Stomach (tissue), 4 donors: Measurements from ENCODE around the gene EBF3.

Source experiments
- POLR2AphosphoS5 ChIP-seq, 3 donors: sonication (generic); formaldehyde crosslinking; IDR thresholded peaks; one replicate each; pipeline ENCODE4 v1.6.1; 2016; ENCODE audit warnings: antibody characterized with exemption in 3 of 3
- TF ChIP-seq, protein P1 (sequence below), 7 experiments: fragments of 450-650 bp in 4 of 7; fragments of 200-600 bp in 3 of 7; sonication (generic) in 3 of 7; IDR thresholded peaks; one replicate each; pipeline ENCODE4 v1.5.1; 2016 to 2019; ENCODE audit warnings: antibody characterized with exemption in 7 of 7, control low read depth in 2 of 7, mild to moderate bottlenecking in 1 of 7

DNA sequence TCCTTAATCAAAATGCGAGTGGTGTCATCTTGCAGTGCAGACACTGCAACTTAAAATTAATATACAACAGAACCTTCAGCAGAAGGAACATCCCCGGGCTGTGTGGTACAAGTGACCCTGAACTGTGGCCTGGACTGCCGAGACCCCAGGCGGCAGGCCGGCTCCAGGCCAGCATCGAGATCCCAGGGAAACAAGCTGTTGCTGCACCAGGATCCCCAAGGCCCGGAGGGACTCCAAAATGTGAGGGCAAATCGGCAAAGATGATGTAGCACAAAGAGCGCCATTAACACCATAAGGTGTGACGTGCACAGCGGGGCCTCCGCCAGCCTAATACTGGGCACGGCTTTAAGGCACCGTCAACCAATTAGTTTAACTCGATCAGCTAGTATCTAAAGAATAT is 73.9 kb downstream of the EBF3 start:
- TF ChIP-seq, protein P1, sequence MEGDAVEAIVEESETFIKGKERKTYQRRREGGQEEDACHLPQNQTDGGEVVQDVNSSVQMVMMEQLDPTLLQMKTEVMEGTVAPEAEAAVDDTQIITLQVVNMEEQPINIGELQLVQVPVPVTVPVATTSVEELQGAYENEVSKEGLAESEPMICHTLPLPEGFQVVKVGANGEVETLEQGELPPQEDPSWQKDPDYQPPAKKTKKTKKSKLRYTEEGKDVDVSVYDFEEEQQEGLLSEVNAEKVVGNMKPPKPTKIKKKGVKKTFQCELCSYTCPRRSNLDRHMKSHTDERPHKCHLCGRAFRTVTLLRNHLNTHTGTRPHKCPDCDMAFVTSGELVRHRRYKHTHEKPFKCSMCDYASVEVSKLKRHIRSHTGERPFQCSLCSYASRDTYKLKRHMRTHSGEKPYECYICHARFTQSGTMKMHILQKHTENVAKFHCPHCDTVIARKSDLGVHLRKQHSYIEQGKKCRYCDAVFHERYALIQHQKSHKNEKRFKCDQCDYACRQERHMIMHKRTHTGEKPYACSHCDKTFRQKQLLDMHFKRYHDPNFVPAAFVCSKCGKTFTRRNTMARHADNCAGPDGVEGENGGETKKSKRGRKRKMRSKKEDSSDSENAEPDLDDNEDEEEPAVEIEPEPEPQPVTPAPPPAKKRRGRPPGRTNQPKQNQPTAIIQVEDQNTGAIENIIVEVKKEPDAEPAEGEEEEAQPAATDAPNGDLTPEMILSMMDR (IDR thresholded peaks at IDR 0.05): no peak
- no peak for TF ChIP-seq POLR2AphosphoS5 (IDR thresholded peaks at IDR 0.05)
